ENCODE measurements around the gene HSPB7. TPM values are rescaled to one million over a fixed set of nuclear protein-coding genes. Genes with fewer than 3 reads are reported as not detected.

Gene HSPB7
- total and polyA plus RNA-seq, 2 of the 8 experiments (the other 6 are each of a cell fraction or from before 2014, with no cell fraction given) = not detected

DNA sequence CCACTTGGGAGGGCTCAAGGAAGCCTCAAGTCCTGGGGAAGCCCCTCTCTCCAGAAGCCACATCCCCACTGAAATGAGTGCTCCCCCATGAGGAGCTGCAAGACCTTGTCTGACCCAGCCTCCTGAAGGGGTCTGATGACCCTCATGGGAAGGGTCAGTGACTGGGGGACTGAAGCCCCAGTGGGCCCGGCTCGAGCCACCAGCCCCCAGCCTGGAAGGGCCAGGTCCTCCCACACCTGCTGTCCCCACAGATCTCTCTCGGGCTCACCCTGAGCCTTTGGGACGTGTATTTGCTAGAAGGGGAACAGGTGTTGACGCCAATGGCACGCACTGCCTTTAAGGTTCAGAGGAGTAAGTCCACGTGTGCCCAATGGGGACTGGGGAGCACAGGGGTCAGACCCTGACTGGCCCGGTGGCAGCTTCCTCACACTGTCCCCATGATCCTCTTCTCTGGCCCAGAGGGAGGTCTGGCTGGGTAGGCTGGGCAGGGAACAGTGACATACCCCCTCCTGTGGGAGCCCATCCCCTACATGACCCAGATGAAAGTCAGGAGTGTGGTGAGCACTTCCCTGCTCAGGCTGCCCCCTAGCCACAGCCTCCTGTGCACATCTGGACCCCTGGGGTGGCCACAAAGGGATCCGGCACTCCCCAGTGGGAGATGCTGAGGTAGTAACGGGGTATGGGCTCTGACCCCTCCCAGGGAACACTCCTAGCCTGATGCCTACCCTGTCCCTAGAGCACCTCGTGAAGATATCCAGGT, 26.2 kb downstream of the HSPB7 start:
- no peak overlapping the region for H2AFZ ChIP-seq (ENCODE audit: low read length)
- H2AK5ac ChIP-seq (ENCODE audit: low read depth, low read length) = no peak overlapping the region
- H3K9ac ChIP-seq (replicated peaks in 1 of 4; ENCODE audit: extremely low read depth in 1 of 4, low read depth in 3 of 4, low read length in 3 of 4) = no peak overlapping the region
- H3K23ac ChIP-seq (ENCODE audit: insufficient read length) = no peak overlapping the region
- no peak overlapping the region; the same call in 1 of the 2 replicates for H3K27ac ChIP-seq (ENCODE audit: low read depth, low read length)
- no peak overlapping the region for H2BK20ac ChIP-seq (ENCODE audit: low read length)
- H3K18ac ChIP-seq (ENCODE audit: extremely low read depth, low read length) = no peak overlapping the region
- FAIRE-seq (no peak), DNase-seq (ENCODE audit: low read depth in 1 of 2, low spot score in 2 of 2) (no peak)
- no peaks in the 10 kb centered on the region for H3K27me3 ChIP-seq (replicated peaks in 1 of 4; ENCODE audit: control insufficient read depth in 3 of 4, extremely low read depth in 1 of 4, insufficient read depth in 3 of 4, low read length in 3 of 4)
- H3K14ac ChIP-seq (ENCODE audit: insufficient read length) = no peak overlapping the region
- H4K8ac ChIP-seq (ENCODE audit: extremely low read depth, insufficient read depth, low read length) = no peak overlapping the region
- no peak overlapping the region for H4K5ac ChIP-seq (ENCODE audit: insufficient read length, low read depth, low read length)
- no peak overlapping the region for H4K91ac ChIP-seq (replicated peaks; ENCODE audit: insufficient read length, low read length)
- H3K79me2 ChIP-seq (ENCODE audit: control insufficient read depth in 1 of 2, insufficient read depth in 2 of 2, low read length in 2 of 2) = no peaks in the 10 kb centered on the region
- ChIA-PET POLR2A (ENCODE audit: partially characterized antibody) (no interaction called here), CTCF (ENCODE audit: partially characterized antibody) (interaction anchor here (2.1 kb wide), 1 partner anchor 34 kb away, joined by 8 read pairs; no protein-coding TSS in a partner anchor)
- H3K23me2 ChIP-seq (ENCODE audit: low read depth, low read length) = no peaks in the 10 kb centered on the region
- H3K4ac ChIP-seq (replicated peaks; ENCODE audit: insufficient read length, low read depth, low read length) = no peak overlapping the region
- WGBS, 2 experiments (ENCODE audit: extremely low coverage in 1 of 2, insufficient coverage in 1 of 2, insufficient read length in 1 of 2, insufficient replicate concordance in 2 of 2, low coverage in 1 of 2, low lambda C conversion rate in 2 of 2, missing lambda C conversion rate in 1 of 2) = 81% methylated on average over 9 of the region's 11 CpGs; no CpG with 5 or more reads in 1 of the 2 experiments
- H3K9me3 ChIP-seq (ENCODE audit: insufficient read depth in 2 of 2, low read depth in 1 of 2, low read length in 1 of 2) = no peaks in the 10 kb centered on the region
- H2BK5ac ChIP-seq (ENCODE audit: low read depth, low read length) = no peak overlapping the region
- no peaks in the 10 kb centered on the region for H3K79me1 ChIP-seq (ENCODE audit: low read depth, low read length)
- H3K4me3 ChIP-seq (ENCODE audit: extremely low read depth in 1 of 4, insufficient read depth in 2 of 4, low read depth in 3 of 4, low read length in 4 of 4) = no peak overlapping the region
- no peak overlapping the region for H3K56ac ChIP-seq (replicated peaks; ENCODE audit: insufficient read length, low read depth, low read length)
- peaks cover 0 to 1% of the 10 kb centered on the region in 2 experiments for H4K20me1 ChIP-seq (replicated peaks in 1 of 2; ENCODE audit: control insufficient read depth in 1 of 2, insufficient read depth in 2 of 2, low read length in 2 of 2)
- no peak overlapping the region for H3K4me2 ChIP-seq (ENCODE audit: insufficient read depth in 1 of 2, low read depth in 2 of 2, low read length in 2 of 2)
- H2BK120ac ChIP-seq (replicated peaks; ENCODE audit: low read depth, low read length) = no peak overlapping the region
- TF ChIP-seq CBX8 (IDR thresholded peaks at IDR 0.05; ENCODE audit: borderline replicate concordance, low read depth, low read length) = no peak
- no peak for TF ChIP-seq KDM1A (IDR thresholded peaks at IDR 0.05; ENCODE audit: borderline replicate concordance, low read length)
- TF ChIP-seq CTBP2 (IDR thresholded peaks at IDR 0.05; ENCODE audit: borderline replicate concordance, insufficient read depth, insufficient read length, low read length) = no peak
- no peak for TF ChIP-seq POLR2A (IDR thresholded peaks at IDR 0.05; ENCODE audit: control extremely low read depth in 1 of 2, low read depth in 2 of 2, low read length in 2 of 2)
- TF ChIP-seq PHF8 (conservative IDR thresholded peaks at IDR 0.05; ENCODE audit: low read depth, low read length) = no peak
- TF ChIP-seq SAP30 (IDR thresholded peaks at IDR 0.05; ENCODE audit: insufficient read depth, insufficient replicate concordance, low read length) = no peak
- no peaks in the 10 kb centered on the region for H3K36me3 ChIP-seq (ENCODE audit: control insufficient read depth in 2 of 4, insufficient read depth in 4 of 4, low read length in 3 of 4)
- H3K4me1 ChIP-seq (replicated peaks in 1 of 4; ENCODE audit: control insufficient read depth in 3 of 4, insufficient read depth in 4 of 4, low read length in 3 of 4) = no peaks in the 10 kb centered on the region
- no peak overlapping the region for H2BK12ac ChIP-seq (ENCODE audit: low read depth, low read length)
- H2BK15ac ChIP-seq (ENCODE audit: low read length) = no peak overlapping the region
